ENCODE results near the gene TRMT2B. TPM values are rescaled to one million over a fixed set of nuclear protein-coding genes. Genes with fewer than 3 reads are reported as not detected.

TRMT2B gene
- total RNA-seq, 4 donors from 2014 or later = 14.3 to 19.0 (median 18.6) TPM

GRCh38 chrX:101080326-101081124 lies 28.6 kb upstream of the TRMT2B start:
- no peak for TF ChIP-seq POLR2A (IDR thresholded peaks at IDR 0.05)
- TF ChIP-seq CTCF (IDR thresholded peaks at IDR 0.05) = no peak
- TF ChIP-seq EP300 (IDR thresholded peaks at IDR 0.05) = no peak
- H3K27me3 ChIP-seq = peaks cover 0 to 29% of the 10 kb centered on the region in 2 donors
- no peak overlapping the region for H3K27ac ChIP-seq
- no peaks in the 10 kb centered on the region for H3K9me3 ChIP-seq
- DNase-seq (ENCODE audit: low spot score in 2 of 2) = no peak
- H3K4me1 ChIP-seq = peaks cover 0 to 9% (median 0%) of the 10 kb centered on the region in 4 donors
- no peak overlapping the region for H3K4me3 ChIP-seq
- 66 to 84% methylated on average over 3 of the region's 3 CpGs for WGBS, 2 donors
- no peaks in the 10 kb centered on the region for H3K36me3 ChIP-seq

GRCh38 chrX:101079736-101080270 lies 27.9 kb upstream of the TRMT2B start:
- Histone ChIP-seq H3K36me3 (no peaks in the 10 kb centered on the region), H3K4me3 (peak overlapping the region in 1 of 4 donors; percentile 48), H3K9me3 (no peaks in the 10 kb centered on the region), H3K27ac (no peak overlapping the region), H3K27me3 (peaks cover 0 to 25% of the 10 kb centered on the region in 2 donors), H3K4me1 (peaks cover 0 to 9% (median 0%) of the 10 kb centered on the region in 4 donors)
- DNase-seq (ENCODE audit: low spot score in 2 of 2) = no peak
- TF ChIP-seq POLR2A (IDR thresholded peaks at IDR 0.05) (no peak), EP300 (IDR thresholded peaks at IDR 0.05) (no peak), CTCF (IDR thresholded peaks at IDR 0.05) (no peak)
- 36 to 51% methylated on average over 8 of the region's 8 CpGs for WGBS, 2 donors

- H3K27ac ChIP-seq = peak within 1 kb of the TSS in 1 of 4 donors; percentile 24
- peaks cover 0 to 9% (median 0%) of the 10 kb centered on the region in 4 donors for H3K4me1 ChIP-seq
- H3K4me3 ChIP-seq = peak within 1 kb of the TSS in 3 of 4 donors; percentile 23 to 48 (median 27)
- H3K27me3 ChIP-seq = peaks cover 0 to 17% of the 10 kb centered on the region in 2 donors
- WGBS, 2 donors = 7 to 27% methylated on average over 22 to 23 of the region's 23 CpGs
- TF ChIP-seq POLR2A (IDR thresholded peaks at IDR 0.05) = no peak
- TF ChIP-seq CTCF (IDR thresholded peaks at IDR 0.05) = no peak
- no peak for TF ChIP-seq EP300 (IDR thresholded peaks at IDR 0.05)
- no peaks in the 10 kb centered on the region for H3K36me3 ChIP-seq
- H3K9me3 ChIP-seq = no peaks in the 10 kb centered on the region
- DNase-seq (ENCODE audit: low spot score in 2 of 2) = no peak
These were observed 27.0 kb upstream of the TRMT2B start, which contains the start of gene TMEM35A for GRCh38 chrX:101078716-101079598. Gene TMEM35A, plus strand, starts transcription at chrX:101078879. Its CDS starts 124 bp downstream, at chrX:101079003.

GRCh38 chrX:101071582-101071981 lies 19.7 kb upstream of the TRMT2B start:
- no peaks in the 10 kb centered on the region for H3K4me1 ChIP-seq

More at GRCh38 chrX:101071582-101071981, 19.7 kb upstream of the TRMT2B start:
- 76 to 82% methylated on average over 3 of the region's 3 CpGs for WGBS, 2 donors
- no peaks in the 10 kb centered on the region for H3K27me3 ChIP-seq
- TF ChIP-seq CTCF (IDR thresholded peaks at IDR 0.05) = no peak
- no peak for TF ChIP-seq POLR2A (IDR thresholded peaks at IDR 0.05)
- TF ChIP-seq EP300 (IDR thresholded peaks at IDR 0.05) = no peak
- no peak for DNase-seq (ENCODE audit: low spot score in 2 of 2)
- no peaks in the 10 kb centered on the region for H3K36me3 ChIP-seq
- H3K4me3 ChIP-seq = no peak overlapping the region
- H3K9me3 ChIP-seq = no peaks in the 10 kb centered on the region
- no peak overlapping the region for H3K27ac ChIP-seq
